Activated B cell treated with CpG ODN at 0.5 μM for 24 hours (primary cell): Measurements from ENCODE around the gene EPHA3. TPM values are rescaled to one million over a fixed set of nuclear protein-coding genes. Genes with fewer than 3 reads are reported as not detected.

Experiments used
- ATAC-seq: fragments of 200-7000 bp; cut with Tn5 transposase; one replicate; pipeline ENCODE4 v1.10.0; 2021; ENCODE audit warnings: low read depth, mild to moderate bottlenecking, moderate library complexity
- CTCF ChIA-PET: fragments of 350-600 bp; sonication (Branson Sonifier 250); formaldehyde crosslinking; loops from one replicate; lab custom pipeline; 2021; ENCODE audit warnings: antibody characterized with exemption; lab: Charles Lee
- POLR2A ChIA-PET: fragments of 350-600 bp; sonication (Branson Sonifier 250); formaldehyde crosslinking; loops from one replicate; lab custom pipeline; 2021; ENCODE audit warnings: antibody characterized with exemption; lab: Charles Lee
- DNase-seq: peaks from one replicate; pipeline ENCODE4 v3.0.0; 2022
- H3K27ac Mint-ChIP-seq: one replicate; pipeline ENCODE4 v1.8.0; 2020; ENCODE audit warnings: mixed read lengths
- H3K27me3 Mint-ChIP-seq: one replicate; pipeline ENCODE4 v1.8.0; 2021; ENCODE audit warnings: mixed read lengths
- H3K36me3 Mint-ChIP-seq: one replicate; pipeline ENCODE4 v1.8.0; 2021; ENCODE audit warnings: low read depth, mixed read lengths
- H3K4me1 Mint-ChIP-seq: one replicate; pipeline ENCODE4 v1.8.0; 2021; ENCODE audit warnings: mixed read lengths
- H3K4me3 Mint-ChIP-seq: one replicate; pipeline ENCODE4 v1.8.0; 2020; ENCODE audit warnings: mild to moderate bottlenecking, mixed read lengths
- H3K9me3 Mint-ChIP-seq: one replicate; pipeline ENCODE4 v1.8.0; 2020; ENCODE audit warnings: mixed read lengths
- CTCF ChIP-seq: fragments of 200-600 bp; IDR thresholded peaks from one replicate; pipeline ENCODE4 v1.8.0; 2022; ENCODE audit warnings: antibody characterized with exemption, mild to moderate bottlenecking
- intact Hi-C: fragments of 100-400 bp; cut with micrococcal nuclease; formaldehyde crosslinking; loops from one replicate; pipeline ENCODE4 v1.15.1; 2024
- total RNA-seq: library from RNA; stranded (reverse); gene quantifications from 2 replicates; pipeline ENCODE4 v1.2.3, GENCODE V29; 2022

Gene EPHA3
- total RNA-seq, 1 donor from 2014 or later: not detected

- H3K4me1 Mint-ChIP-seq: no peaks in the 10 kb centered on the region
- H3K4me3 Mint-ChIP-seq: no peak overlapping the region
- peaks cover 2% of the 10 kb centered on the region for H3K9me3 Mint-ChIP-seq
- ChIA-PET POLR2A (no interaction called here), CTCF (no interaction called here)
- TF ChIP-seq CTCF: no peak
- H3K27me3 Mint-ChIP-seq: no peaks in the 10 kb centered on the region
- DNase-seq: no peak
- no peak for ATAC-seq
- H3K27ac Mint-ChIP-seq: no peak overlapping the region
- intact Hi-C loops: no loop called here
- H3K36me3 Mint-ChIP-seq: no peaks in the 10 kb centered on the region
Measured at GRCh38 chr3:89364314-89364713, 256.9 kb downstream of the EPHA3 start.

GRCh38 chr3:89367166-89367565 lies 259.7 kb downstream of the EPHA3 start:
- no peak for ATAC-seq
- no peak for TF ChIP-seq CTCF
- no peak overlapping the region for H3K27ac Mint-ChIP-seq
- peaks cover 2% of the 10 kb centered on the region for H3K9me3 Mint-ChIP-seq
- H3K27me3 Mint-ChIP-seq: no peaks in the 10 kb centered on the region
- CTCF ChIA-PET: no interaction called here
- POLR2A ChIA-PET: no interaction called here
- no peak overlapping the region for H3K4me3 Mint-ChIP-seq
- H3K36me3 Mint-ChIP-seq: no peaks in the 10 kb centered on the region
- DNase-seq: no peak
- no peaks in the 10 kb centered on the region for H3K4me1 Mint-ChIP-seq
- intact Hi-C loops: no loop called here

GRCh38 chr3:89368846-89369245 lies 261.4 kb downstream of the EPHA3 start:
- ATAC-seq: no peak
- H3K9me3 Mint-ChIP-seq: peaks cover 2% of the 10 kb centered on the region
- H3K4me1 Mint-ChIP-seq: no peaks in the 10 kb centered on the region
- no peaks in the 10 kb centered on the region for H3K36me3 Mint-ChIP-seq
- CTCF ChIA-PET: no interaction called here
- POLR2A ChIA-PET: no interaction called here
- H3K4me3 Mint-ChIP-seq: no peak overlapping the region
- no peak for TF ChIP-seq CTCF
- H3K27ac Mint-ChIP-seq: no peak overlapping the region
- no peak for DNase-seq
- intact Hi-C loops: no loop called here
- no peaks in the 10 kb centered on the region for H3K27me3 Mint-ChIP-seq

- no peak for TF ChIP-seq CTCF
- ChIA-PET CTCF (no interaction called here), POLR2A (no interaction called here)
- H3K4me3 Mint-ChIP-seq: no peak overlapping the region
- H3K4me1 Mint-ChIP-seq: no peaks in the 10 kb centered on the region
- no peaks in the 10 kb centered on the region for H3K27me3 Mint-ChIP-seq
- intact Hi-C loops: no loop called here
- peaks cover 2% of the 10 kb centered on the region for H3K9me3 Mint-ChIP-seq
- no peaks in the 10 kb centered on the region for H3K36me3 Mint-ChIP-seq
- no peak for DNase-seq
- H3K27ac Mint-ChIP-seq: no peak overlapping the region
- no peak for ATAC-seq
Measured at GRCh38 chr3:89372456-89372855, 265.0 kb downstream of the EPHA3 start.

GRCh38 chr3:89373434-89373833 lies 266.0 kb downstream of the EPHA3 start:
- Mint-ChIP-seq H3K9me3 (peaks cover 2% of the 10 kb centered on the region), H3K4me3 (no peak overlapping the region), H3K36me3 (no peaks in the 10 kb centered on the region), H3K4me1 (no peaks in the 10 kb centered on the region), H3K27ac (no peak overlapping the region), H3K27me3 (no peaks in the 10 kb centered on the region)
- DNase-seq (no peak), ATAC-seq (no peak)
- ChIA-PET POLR2A (no interaction called here), CTCF (no interaction called here)
- no peak for TF ChIP-seq CTCF
- intact Hi-C loops: no loop called here
